Measurements from ENCODE around the gene TICRR. TPM values are rescaled to one million over a fixed set of nuclear protein-coding genes. Genes with fewer than 3 reads are reported as not detected.
A peak's percentile ranks its signal among the peaks of the same experiment; 100 is the strongest.
"Not testable (repeated sequence)": the region's sequence is repeated elsewhere in the genome, so short reads cannot be mapped to it uniquely, and the experiment has no call there.

Gene TICRR
- total RNA-seq, 1 experiment from 2014 or later, result 20.5 TPM

DNA sequence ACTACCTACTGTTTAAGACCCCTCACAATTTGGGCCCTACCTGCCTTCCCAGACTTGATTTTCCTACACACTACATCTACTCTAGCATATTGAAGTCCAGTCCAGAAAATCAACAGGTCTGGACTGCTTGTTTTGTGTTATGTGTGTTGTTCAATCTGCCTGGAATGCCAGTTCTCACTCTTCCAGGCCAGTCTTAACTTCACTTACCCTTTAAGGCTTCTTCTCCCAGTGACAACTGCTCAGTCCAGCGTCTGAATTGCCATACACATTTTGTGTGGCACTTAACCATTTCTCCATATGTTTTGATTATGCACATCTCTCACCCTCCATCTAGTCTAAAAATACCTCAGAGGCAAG, 1.1 kb downstream of the TICRR start:
- in situ Hi-C loops (cut with HindIII; ENCODE audit: low pct_unique_long_range_greater_than_20kb, low sequenced_read_pairs) (no loop called here), intact Hi-C loops (cut with micrococcal nuclease; ENCODE audit: unreplicated experiment) (no loop called here)
- no peaks in the 10 kb centered on the region; the same call in none of the 2 replicates for H3K36me3 ChIP-seq (ENCODE audit: control insufficient read depth, insufficient read depth, low read length)
- no peaks in the 10 kb centered on the region for H3K9me3 ChIP-seq (ENCODE audit: control insufficient read depth, insufficient read depth, low read depth, low read length)
- CTCF ChIA-PET, result no interaction called here
- TF ChIP-seq, protein P1, sequence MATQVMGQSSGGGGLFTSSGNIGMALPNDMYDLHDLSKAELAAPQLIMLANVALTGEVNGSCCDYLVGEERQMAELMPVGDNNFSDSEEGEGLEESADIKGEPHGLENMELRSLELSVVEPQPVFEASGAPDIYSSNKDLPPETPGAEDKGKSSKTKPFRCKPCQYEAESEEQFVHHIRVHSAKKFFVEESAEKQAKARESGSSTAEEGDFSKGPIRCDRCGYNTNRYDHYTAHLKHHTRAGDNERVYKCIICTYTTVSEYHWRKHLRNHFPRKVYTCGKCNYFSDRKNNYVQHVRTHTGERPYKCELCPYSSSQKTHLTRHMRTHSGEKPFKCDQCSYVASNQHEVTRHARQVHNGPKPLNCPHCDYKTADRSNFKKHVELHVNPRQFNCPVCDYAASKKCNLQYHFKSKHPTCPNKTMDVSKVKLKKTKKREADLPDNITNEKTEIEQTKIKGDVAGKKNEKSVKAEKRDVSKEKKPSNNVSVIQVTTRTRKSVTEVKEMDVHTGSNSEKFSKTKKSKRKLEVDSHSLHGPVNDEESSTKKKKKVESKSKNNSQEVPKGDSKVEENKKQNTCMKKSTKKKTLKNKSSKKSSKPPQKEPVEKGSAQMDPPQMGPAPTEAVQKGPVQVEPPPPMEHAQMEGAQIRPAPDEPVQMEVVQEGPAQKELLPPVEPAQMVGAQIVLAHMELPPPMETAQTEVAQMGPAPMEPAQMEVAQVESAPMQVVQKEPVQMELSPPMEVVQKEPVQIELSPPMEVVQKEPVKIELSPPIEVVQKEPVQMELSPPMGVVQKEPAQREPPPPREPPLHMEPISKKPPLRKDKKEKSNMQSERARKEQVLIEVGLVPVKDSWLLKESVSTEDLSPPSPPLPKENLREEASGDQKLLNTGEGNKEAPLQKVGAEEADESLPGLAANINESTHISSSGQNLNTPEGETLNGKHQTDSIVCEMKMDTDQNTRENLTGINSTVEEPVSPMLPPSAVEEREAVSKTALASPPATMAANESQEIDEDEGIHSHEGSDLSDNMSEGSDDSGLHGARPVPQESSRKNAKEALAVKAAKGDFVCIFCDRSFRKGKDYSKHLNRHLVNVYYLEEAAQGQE (IDR thresholded peaks at IDR 0.05; ENCODE audit: insufficient read depth in 1 of 2, low read depth in 2 of 2, low read length in 1 of 2), result no peak
- TF ChIP-seq CTCF (IDR thresholded peaks at IDR 0.05) (no peak), TCF7L2 (IDR thresholded peaks at IDR 0.05; ENCODE audit: low read depth, low read length) (no peak), POLR2AphosphoS5 (IDR thresholded peaks at IDR 0.05; ENCODE audit: low read depth, low read length) (no peak), SIN3A (IDR thresholded peaks at IDR 0.05; ENCODE audit: borderline replicate concordance, insufficient read depth, low read depth, low read length) (no peak)
- H3K27me3 ChIP-seq (ENCODE audit: control insufficient read depth, insufficient read depth, low read length), result no peaks in the 10 kb centered on the region
- H3K27ac ChIP-seq (ENCODE audit: low read length), result peak overlapping the region; percentile 86
- H3K4me3 ChIP-seq (ENCODE audit: low read depth in 2 of 2, low read length in 2 of 2), result peak overlapping the region; percentile 73 to 76
- peaks cover 12% of the 10 kb centered on the region for H3K4me1 ChIP-seq (ENCODE audit: control insufficient read depth, insufficient read depth, low read length)
- ATAC-seq (no peak), DNase-seq (ENCODE audit: low read depth, low spot score) (no peak)
- POLR2A ChIA-PET, result interaction anchor here (0.9 kb wide), 1 partner anchor 53 kb away, joined by 3 read pairs; no protein-coding TSS in a partner anchor
- no TSS peak for BruUV-seq (replicated peaks)

DNA sequence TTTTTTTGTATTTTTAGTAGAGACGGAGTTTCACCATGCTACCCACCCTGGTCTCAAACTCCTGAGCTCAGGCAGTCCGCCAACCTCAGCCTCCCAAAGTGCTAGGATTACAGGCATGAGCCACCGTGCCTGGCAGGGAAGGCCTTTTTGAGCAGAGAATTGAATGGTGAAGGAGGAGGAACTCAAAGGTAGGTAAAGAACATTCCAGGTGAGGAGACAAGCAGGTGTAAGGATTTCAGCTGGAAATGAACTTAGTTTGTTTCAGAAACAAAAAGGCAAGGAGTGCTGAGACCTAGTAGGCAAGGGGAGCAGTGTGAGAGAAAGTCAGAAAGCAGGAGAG, 2.5 kb downstream of the TICRR start:
- H3K36me3 ChIP-seq (ENCODE audit: control insufficient read depth, insufficient read depth, low read length), result no peaks in the 10 kb centered on the region; the same call in none of the 2 replicates
- H3K4me3 ChIP-seq (ENCODE audit: low read depth in 2 of 2, low read length in 2 of 2), result peak overlapping the region; percentile 73 to 76
- peak overlapping the region; percentile 34 for H3K27ac ChIP-seq (ENCODE audit: low read length)
- no peak for TF ChIP-seq POLR2AphosphoS5 (IDR thresholded peaks at IDR 0.05; ENCODE audit: low read depth, low read length)
- TF ChIP-seq TCF7L2 (IDR thresholded peaks at IDR 0.05; ENCODE audit: low read depth, low read length), result no peak
- in situ Hi-C loops (cut with HindIII; ENCODE audit: low pct_unique_long_range_greater_than_20kb, low sequenced_read_pairs) (no loop called here), intact Hi-C loops (cut with micrococcal nuclease; ENCODE audit: unreplicated experiment) (no loop called here)
- no peak for ATAC-seq
- CTCF ChIA-PET, result no interaction called here
- peaks cover 12% of the 10 kb centered on the region for H3K4me1 ChIP-seq (ENCODE audit: control insufficient read depth, insufficient read depth, low read length)
- POLR2A ChIA-PET, result no interaction called here
- no TSS peak for BruUV-seq (replicated peaks)
- no peaks in the 10 kb centered on the region for H3K9me3 ChIP-seq (ENCODE audit: control insufficient read depth, insufficient read depth, low read depth, low read length)
- DNase-seq (ENCODE audit: low read depth, low spot score), result no peak
- H3K27me3 ChIP-seq (ENCODE audit: control insufficient read depth, insufficient read depth, low read length), result no peaks in the 10 kb centered on the region

- intact Hi-C loops (cut with micrococcal nuclease; ENCODE audit: unreplicated experiment) (no loop called here), in situ Hi-C loops (cut with HindIII; ENCODE audit: low pct_unique_long_range_greater_than_20kb, low sequenced_read_pairs) (no loop called here)
- H3K27ac ChIP-seq (ENCODE audit: low read length), result peak overlapping the region; percentile 34
- peak overlapping the region; percentile 73 to 76 for H3K4me3 ChIP-seq (ENCODE audit: low read depth in 2 of 2, low read length in 2 of 2)
- BruUV-seq (replicated peaks), result no TSS peak
- POLR2A ChIA-PET, result no interaction called here
- H3K4me1 ChIP-seq (ENCODE audit: control insufficient read depth, insufficient read depth, low read length), result peaks cover 12% of the 10 kb centered on the region
- H3K9me3 ChIP-seq (ENCODE audit: control insufficient read depth, insufficient read depth, low read depth, low read length), result no peaks in the 10 kb centered on the region
- peaks cover 3% of the 10 kb centered on the region for H3K36me3 ChIP-seq (ENCODE audit: control insufficient read depth, insufficient read depth, low read length)
- CTCF ChIA-PET, result no interaction called here
- TF ChIP-seq SIN3A (IDR thresholded peaks at IDR 0.05; ENCODE audit: borderline replicate concordance, insufficient read depth, low read depth, low read length) (no peak), TCF7L2 (IDR thresholded peaks at IDR 0.05; ENCODE audit: low read depth, low read length) (no peak), POLR2AphosphoS5 (IDR thresholded peaks at IDR 0.05; ENCODE audit: low read depth, low read length) (no peak), CTCF (IDR thresholded peaks at IDR 0.05) (no peak)
- TF ChIP-seq, protein P1 (IDR thresholded peaks at IDR 0.05; ENCODE audit: insufficient read depth in 1 of 2, low read depth in 2 of 2, low read length in 1 of 2), result no peak
- no peak for DNase-seq (ENCODE audit: low read depth, low spot score)
- no peak for ATAC-seq
- H3K27me3 ChIP-seq (ENCODE audit: control insufficient read depth, insufficient read depth, low read length), result no peaks in the 10 kb centered on the region
Observed at GRCh38 chr15:89578146-89578545, 2.9 kb downstream of the TICRR start.

DNA sequence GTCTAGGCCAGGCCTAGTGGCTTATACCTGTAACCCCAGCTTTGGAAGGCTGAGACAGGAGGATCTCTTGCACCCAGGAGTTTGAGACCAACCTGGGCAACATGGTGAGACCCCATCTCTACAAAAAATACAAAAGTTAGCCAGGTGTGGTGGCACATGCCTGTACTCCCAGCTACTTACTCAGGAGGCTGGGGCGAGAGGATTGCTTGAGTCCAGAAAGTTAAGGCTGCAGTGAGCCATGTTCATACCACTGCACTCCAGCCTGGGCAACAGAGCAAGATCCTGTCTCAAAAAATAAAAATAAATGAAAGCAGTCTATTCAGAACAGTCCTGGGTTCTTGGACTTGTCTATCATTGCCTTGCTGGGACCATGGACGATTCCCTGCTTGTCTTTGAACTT, 5.5 kb downstream of the TICRR start:
- in situ Hi-C loops (cut with HindIII; ENCODE audit: low pct_unique_long_range_greater_than_20kb, low sequenced_read_pairs); intact Hi-C loops (cut with micrococcal nuclease; ENCODE audit: unreplicated experiment); POLR2A ChIA-PET; ATAC-seq; DNase-seq (ENCODE audit: low read depth, low spot score); H3K4me3 ChIP-seq (ENCODE audit: low read depth in 2 of 2, low read length in 2 of 2); H3K9me3 ChIP-seq (ENCODE audit: control insufficient read depth, insufficient read depth, low read depth, low read length); H3K27me3 ChIP-seq (ENCODE audit: control insufficient read depth, insufficient read depth, low read length); H3K27ac ChIP-seq (ENCODE audit: low read length); CTCF ChIA-PET; BruUV-seq (replicated peaks): not testable (repeated sequence)
- Histone ChIP-seq H3K4me1 (ENCODE audit: control insufficient read depth, insufficient read depth, low read length) (peaks cover 12% of the 10 kb centered on the region), H3K36me3 (ENCODE audit: control insufficient read depth, insufficient read depth, low read length) (peaks cover 14% of the 10 kb centered on the region)
